Skin of body (tissue), 2 donors: Measurements from ENCODE around the gene CBR1. TPM values are rescaled to one million over a fixed set of nuclear protein-coding genes. Genes with fewer than 3 reads are reported as not detected.
"Not testable (repeated sequence)": the region's sequence is repeated elsewhere in the genome, so short reads cannot be mapped to it uniquely, and the experiment has no call there.

Experiments
- DNase-seq: peaks from one replicate; lab custom pipeline; 2025; lab: John Stamatoyannopoulos, UW
- total RNA-seq: library from RNA; depleted of rRNA; stranded (reverse); fragments of >200 nt; gene quantifications from one replicate; pipeline ENCODE4 v1.2.3, GENCODE V29; 2014

Gene CBR1
- total RNA-seq, 1 donor from 2014 or later: 27.9 TPM

DNA sequence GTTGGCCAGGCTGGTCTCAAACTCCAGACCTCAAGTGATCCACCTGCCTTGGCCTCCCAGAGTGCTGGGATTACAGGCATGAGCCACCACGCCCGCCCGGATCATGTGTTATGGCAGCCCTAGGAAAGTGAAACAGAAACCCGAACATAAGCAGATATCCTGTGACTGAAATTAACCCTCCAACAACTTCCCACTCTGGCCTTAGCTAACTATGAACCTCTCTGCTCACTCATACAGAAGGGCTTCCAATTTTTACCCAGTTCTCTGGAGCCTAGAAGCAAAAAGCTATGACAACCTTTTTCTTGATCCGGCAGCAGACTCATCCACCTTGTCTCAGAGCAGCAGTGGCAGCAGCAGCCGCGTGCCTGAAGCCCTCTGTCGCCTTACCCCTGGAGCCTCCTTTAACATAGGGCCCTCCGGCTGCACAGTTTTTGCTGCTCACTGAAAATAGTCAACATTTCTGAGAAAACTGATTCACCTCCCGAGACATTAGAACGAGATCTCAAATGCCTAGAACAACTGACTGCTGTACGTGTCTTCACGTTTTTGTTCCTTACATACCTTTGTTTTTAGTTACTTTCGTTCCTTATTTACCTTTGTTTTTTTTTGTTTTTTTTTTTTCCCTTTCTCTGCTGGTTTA is 9.3 kb downstream of the CBR1 start:
- no peak for DNase-seq

DNA sequence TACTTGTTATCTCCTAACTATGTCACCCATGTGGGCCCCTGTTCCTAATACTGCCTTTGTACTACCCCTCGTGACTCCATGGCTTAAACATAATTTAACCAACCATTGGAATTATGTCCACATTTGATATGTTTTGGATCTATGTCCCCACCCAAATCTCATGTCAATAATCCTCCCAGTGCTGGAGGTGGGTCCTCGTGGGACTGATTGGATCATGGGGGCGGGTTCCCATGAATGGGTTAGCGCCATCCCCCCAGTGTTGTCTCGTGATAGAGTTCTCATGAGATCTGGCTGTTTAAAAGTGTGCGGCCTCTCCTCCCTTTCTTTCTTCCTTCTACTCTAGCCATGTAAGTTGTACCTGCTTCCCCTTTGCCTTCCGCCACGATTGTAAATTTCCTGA is 9.8 kb downstream of the CBR1 start:
- DNase-seq: no peak

DNA sequence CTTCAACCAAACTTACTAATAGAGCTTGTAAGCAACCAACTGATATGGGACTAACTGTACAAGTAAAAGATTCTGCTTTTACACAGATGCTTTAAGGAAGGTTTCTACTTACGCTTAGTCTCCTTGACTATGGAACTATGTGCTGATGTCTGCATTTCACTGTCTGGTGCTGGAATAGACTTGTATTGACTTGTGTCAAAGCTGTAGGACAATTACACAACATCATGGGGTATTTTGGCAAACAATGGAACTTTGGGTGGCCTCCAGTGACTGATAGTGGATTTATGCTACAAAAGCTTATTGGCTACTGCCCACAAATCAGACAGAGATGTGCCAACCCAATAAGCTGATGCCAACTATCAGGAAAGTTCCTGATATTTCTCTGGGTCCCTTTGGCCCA is 10.6 kb downstream of the CBR1 start:
- DNase-seq: no peak

DNA sequence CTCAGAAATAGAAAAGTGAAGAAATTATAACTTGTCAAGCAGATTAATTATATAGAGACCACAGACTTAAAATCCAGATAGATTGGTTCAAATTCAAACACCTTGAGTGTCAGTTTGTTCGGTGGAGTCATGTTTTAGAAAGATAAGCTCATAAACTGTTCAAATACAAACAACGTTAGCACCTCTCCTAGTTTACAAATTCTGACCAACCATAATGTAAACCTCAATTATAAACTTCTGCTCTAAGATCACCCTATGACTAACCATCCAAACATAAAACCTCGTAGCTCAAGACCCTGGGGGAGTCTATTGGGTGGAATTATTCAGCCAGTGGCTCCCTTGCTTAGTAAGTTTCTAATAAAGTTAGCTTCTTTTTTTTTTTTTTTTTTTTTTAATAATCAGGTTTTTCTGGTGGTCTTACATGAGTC is 12.4 kb downstream of the CBR1 start:
- DNase-seq: no peak

DNA sequence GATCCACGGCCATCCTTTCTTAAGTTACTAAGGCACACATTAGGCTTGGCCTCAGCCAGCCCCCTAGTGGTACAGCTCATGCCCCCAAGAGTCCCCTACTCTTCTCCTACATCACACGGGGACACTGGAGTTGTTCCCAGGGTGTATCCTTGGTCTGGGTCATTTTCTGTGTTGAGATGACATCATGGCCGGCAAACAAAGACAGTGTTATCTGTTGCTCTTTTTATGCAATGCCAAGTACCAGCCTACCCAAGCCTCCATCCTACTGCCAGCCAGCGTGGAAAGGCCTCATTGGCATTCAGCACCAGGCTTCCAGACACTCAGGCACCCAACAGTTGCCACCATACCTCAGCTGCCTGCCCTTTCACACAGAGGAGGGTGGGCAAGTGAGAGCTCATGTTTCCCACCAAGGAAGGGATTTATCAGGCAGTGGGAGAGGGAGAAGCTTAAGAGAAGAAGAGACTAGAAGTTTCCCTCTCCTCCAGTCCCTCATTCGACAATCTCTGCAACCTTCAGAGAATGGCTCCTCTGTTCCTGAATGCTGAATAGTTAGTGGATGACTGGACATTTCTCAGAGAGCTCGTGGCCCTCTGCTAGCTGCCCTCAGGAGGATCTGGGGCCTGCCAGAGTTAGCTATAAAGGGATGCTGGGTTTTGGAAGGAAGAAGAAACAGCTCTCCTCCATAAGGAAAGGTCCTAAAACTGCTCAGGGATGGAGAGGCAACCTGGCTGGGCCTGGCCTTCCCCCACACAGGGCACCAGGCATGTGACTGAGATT is 17.7 kb downstream of the CBR1 start:
- no peak for DNase-seq

DNA sequence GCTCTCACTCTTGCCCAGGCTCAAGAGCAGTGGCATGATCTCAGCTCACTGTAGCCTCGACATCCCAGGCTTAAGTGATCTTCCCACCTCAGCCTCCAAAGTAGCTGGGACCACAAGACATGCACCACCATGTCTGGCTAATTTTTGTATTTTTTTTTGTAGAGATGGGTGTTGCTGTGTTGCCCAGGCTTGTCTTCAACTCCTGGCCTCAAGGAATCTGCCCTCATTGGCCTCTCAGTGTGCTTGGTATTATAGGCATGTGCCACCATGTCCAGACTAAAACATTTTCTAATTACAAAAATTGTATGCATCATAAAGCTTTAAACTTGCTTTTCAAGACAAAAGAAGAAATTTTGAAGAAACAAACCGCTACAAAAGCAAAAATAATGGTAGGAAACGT is 20.1 kb downstream of the CBR1 start:
- no peak for DNase-seq

DNA sequence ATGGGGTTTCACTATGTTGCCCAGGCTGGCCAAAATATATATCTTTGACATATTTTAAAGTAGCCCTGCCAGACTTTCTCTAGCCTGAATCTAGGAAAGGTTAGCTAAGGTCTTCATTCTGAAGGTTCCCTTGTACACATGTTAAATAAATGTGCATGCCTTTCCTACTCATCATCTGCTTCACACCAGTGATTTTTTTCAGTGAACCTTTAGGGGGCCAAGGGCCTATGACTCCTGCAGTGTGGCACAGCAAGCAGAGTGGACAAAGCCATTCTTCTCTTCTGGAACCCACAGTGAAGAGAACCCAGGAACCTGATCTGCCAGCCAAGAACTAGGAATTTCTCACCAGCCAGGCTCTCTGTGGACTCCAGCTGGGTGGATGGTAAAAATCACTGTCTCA is 22.9 kb downstream of the CBR1 start:
- no peak for DNase-seq

DNA sequence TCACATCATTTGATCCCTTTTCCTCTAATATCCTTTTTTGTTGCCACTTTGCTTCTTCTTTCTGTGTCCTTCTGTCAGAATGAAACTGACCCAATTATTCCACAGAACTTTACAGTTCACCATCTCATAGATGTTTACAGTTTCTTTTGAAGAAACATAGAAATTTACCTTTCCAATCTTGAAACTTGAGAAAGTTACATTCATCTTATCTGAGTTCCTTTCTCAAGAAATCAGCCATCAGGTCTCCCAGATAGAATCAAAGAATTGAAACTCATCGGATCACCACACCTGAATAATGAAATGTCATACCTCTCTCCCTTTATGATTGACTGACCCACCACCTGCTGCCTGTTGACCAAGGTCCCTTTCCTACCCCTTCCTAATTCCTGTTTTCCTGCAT is 23.7 kb downstream of the CBR1 start:
- DNase-seq: no peak

DNA sequence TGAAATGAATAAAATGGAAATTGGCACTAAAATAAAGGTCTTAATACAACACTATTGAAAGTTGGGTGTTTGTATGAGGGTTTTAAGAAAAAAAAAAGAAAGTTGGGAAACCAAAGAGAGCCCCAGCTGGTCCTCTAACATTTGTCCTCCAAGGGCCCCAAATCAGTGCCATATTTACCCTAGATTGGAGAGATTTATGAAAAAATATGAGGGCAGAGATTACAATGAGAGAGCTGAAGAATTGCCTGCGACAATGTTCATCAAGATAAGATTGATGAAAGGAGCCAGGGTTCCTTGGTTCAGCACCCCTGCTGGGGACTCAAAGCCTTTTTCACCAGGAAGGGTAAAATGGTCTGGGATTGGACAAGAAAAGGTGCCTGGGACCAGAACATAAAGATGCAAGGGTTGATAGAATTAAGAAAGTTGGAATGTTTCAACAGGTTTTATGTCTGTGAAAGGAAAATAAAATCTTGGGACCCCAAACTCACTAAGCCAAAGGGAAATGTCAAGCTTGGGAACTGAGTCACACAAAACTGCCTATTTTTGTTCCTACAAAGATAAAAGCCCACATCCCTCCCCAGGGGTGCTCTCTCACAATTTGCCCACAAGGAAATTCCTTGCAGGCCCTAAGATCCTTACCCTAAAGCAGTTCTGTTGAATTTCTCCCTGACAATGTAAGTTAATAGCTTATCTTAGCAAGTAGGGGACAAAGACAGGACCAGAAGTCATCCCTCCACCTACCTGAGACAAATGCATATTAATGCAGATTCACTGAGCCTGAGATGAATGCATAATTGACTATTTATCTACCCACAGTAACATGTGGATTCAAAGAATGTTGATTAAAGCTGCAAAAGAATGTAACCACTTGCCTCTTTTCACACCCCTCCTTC is 26.8 kb downstream of the CBR1 start:
- no peak for DNase-seq

DNA sequence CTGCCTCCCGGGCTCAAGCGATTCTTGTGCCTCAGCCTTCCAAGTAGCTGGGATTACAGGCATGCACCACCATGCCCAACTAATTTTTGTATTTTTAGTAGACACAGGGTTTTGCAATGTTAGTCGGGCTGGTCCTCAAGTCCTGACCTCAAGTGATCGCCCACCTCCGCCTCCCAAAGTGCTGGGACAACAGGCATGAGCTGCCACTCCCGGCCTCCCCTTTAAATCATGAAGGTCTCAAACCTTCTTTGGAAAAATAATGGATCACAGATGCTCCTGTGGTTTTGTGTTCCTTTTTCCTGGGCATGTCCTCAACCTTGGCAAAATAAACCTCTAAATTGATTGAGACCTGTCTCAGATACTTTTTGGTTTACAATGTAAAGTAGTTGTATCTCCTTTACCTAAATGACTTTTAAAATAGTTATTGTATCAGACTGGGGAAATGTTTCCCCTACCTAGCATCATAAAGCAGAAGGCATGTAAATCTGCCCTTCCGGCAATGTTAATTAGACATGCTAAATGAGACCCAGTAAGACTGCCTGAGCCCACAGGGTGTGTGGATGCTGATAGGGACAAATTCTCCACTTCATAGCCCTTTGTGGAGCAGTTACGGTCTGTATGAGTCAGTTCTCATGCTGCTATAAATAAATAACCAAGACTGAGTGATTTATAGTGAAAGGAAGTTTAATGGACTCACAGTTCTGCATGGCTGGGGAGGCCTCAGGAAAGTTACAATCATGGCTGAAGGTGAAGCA is 27.8 kb downstream of the CBR1 start:
- DNase-seq: no peak

DNA sequence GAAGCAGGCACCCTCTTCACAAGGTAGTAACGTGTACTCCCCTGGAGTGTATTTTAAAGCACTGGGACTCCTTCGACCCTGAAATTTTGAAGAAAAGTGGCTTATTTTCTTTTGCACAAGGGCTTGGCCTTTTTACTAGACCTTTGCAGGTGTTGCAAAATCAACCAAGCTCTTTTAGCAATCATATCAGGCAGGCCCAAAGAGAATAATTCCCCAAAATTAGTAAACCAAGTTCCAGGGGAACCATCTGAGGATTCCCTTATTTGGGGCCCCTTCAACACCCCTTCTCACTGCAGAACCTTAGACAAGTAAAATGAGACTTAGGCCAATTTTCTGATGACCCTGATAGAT is 28.3 kb downstream of the CBR1 start:
- DNase-seq: no peak

DNA sequence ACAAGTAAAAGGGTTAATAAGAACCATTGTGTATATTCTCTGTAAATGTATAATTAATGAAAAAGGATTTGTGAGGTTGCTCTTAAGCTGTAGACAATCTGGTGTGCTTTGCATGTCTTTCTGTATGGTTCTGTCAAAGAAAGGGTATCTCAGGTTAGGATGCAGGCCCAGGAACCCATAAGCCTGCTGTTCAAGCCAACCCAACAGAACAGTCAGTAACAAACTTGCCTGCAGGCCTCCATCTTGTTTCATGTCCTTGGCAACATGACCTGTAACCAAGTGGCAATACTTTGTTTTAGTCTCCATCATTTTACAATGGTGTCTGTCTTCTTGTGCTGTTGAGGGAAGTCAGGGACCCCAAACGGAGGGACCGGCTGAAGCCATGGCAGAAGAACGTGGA is 29.2 kb downstream of the CBR1 start:
- no peak for DNase-seq

DNA sequence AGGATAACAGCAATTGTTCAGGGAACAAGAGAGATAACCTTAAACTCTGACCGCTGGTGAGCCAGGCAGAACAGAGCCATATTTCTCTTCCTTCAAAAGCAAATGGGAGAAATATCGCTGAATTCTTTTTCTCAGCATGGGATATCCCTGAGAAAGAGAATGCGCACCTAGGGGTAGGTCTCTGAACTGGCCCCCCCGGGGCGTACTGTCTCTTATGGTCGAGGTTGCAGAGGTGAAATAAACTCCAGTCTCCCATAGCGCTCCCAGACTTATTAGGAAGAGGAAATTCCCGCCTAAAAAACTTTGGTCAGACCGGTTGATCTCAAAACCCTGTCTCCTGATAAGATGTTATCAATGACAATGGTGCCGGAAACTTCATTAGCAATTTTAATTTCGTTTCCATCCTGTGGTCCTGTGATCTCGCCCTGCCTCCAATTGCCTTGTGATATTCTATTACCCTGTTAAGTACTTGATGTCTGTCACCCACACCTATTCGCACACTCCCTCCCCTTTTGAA is 29.9 kb downstream of the CBR1 start:
- DNase-seq: not testable (repeated sequence)

DNA sequence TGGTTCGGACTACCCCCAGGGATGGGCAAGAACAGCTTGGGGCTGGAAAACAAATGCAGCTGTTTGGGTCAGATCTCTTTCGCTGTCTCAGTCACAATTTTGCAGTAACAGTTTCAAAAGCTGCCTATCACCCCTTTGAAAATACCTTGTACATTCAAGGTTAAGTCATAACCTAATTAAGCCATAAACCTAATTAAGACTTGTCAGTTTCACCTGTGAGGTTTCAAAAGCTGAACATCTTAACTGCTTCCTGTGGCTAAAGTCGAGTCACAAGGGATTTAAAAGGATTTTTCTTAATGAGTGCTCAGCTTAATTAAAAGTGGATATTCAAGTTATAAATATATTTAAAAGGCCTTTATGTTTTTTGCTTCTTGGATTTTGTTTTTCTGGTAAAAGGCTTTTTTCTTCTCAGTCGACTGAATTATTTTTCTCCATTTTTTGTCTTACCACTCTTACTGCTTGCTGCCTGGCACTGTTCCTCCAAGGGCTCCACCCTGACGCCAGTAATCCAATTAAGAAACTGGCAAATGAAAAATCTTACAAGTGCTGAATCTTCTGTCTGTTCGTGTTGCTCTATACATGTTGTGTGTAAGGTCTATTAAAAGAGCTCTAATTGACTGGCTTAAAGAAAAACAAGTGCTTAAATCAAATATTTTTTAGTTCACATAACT is 31.3 kb downstream of the CBR1 start:
- DNase-seq: no peak

DNA sequence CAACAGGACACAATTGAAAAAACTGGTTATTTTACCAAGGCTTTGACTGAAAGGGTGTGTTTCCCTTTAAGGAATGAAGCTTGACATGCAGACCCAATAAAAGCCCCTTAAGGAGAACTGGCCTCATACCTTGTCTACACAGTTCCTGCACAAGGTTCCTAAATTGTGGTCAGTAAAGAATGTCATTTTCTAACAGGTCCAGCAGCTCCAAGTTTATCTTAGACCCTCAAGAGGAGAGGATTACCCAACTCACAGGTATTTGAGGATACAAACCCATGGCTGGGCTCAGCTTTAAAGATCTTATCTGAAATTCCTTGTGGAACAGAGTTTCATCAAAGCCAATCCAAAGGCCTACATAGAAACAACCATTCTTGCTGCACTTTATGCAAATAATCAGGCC is 33.6 kb downstream of the CBR1 start:
- no peak for DNase-seq

DNA sequence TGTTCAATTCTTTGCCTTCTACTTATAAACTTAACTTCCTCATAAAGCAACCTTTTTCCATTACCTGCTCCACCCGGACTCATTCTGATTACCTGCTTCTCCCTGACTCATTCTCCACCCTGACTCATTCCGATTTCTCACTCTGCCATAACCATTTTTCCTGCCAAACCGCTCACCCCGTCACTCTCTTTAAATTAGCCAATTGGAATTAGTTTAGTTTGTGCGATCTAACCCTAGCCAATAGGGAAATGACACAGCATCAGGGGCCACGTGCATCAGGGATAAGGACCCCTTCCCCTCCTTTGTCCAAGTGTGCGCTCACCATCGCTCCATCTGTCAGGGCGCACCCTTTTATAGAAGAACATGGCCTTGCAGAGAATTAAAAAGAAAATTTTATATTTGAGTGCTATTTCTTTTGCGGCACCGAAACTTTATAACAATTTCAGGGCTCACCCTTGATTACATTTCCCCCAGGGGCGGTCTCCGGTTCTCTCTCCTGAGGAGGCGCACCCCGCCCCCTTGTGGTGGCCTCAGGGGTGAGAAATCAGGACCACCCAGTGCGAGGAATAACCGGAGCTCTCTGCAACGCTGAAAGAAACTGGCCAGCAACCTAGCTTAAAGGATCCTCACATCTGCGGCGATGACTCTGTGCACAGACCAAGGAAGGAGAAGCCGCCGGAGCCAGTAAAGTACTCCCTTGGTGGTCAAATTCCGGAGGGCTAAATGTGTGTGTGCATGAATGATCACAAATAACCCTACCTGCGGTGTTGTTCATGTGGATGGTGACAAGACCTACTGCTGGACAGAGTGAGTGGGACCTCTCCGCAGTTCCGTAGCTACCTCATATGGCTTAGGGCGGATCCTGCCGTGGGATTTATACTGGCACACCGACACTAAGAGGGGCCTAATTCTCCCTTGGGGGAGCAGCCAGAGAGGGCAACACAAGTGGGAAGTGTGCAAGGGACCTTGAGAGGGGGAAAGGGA is 34.8 kb downstream of the CBR1 start:
- no peak for DNase-seq

DNA sequence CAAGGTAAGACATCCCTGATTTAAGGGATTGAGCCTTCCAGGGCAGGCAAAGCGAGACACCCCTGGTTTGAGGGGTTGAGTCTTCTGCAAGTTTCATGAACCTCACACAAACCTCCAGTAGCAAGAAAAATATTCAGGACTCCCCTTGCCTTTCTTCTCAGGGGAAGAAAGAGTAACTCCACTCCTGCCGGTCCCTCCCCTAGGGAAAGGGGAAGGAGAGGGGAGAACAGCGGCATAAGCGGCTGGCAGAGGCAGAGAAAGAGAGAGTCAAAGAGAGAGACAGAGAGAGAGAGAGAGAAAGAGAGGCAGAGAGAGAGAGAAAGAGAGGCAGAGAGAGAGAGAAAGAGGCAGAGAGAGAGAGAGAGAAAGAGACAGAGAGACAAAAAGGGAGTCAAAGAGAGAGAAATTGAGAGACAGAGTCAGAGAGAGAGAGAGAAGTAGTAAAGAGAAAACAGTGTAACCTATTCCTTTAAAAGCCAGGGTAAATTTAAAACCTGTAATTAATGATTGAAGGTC is 35.6 kb downstream of the CBR1 start:
- DNase-seq: no peak

DNA sequence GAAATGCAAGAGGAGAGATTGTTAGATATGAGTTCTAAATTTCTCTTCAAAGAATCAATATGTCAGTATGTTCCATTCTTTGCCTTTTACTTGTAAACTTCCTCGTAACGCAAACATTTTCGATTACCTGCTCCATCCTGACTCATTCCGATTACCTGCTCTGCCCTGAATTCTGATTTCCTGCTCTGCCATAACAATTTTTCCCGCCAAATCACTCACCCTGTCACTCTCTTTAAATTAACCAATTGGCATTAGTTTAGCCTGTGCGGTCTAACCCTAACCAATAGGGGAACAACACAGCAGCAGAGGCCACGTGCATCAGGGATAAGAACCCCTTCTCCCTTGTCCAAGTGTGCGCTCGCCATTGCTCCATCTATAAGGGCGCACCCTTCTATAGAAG is 40.0 kb downstream of the CBR1 start:
- DNase-seq: no peak

DNA sequence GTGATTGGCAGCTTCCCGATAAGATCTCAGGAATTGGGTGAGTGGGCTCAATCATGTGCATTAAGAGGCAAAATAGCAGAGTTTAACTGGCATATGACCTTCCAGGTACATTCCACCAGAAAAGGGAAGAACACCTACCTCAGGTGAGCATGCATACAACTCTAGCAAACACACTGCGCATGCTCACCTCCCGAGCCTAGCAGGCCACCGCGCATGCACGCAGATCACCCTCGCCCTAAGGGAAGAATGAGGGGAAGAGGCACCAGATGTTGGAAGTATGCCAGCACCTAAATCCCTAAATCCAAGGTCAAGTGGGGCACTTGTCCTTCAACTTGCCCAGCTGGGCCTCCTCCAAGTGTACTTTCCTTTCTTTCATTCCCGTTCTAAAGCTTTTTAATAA is 41.4 kb downstream of the CBR1 start:
- no peak for DNase-seq
